HG02970 (cell line): ENCODE results near the gene PGAP3.
"Not testable (repeated sequence)": the region's sequence is repeated elsewhere in the genome, so short reads cannot be mapped to it uniquely, and the experiment has no call there.

ENCODE experiments used
- ATAC-seq: cut with Tn5 transposase; IDR thresholded peaks from one replicate; pipeline ENCODE4 v1.9.1; 2021; ENCODE audit warnings: mild to moderate bottlenecking, moderate library complexity, moderate number of reproducible peaks; ENCODE audit not compliant: unreplicated experiment, low FRiP score

Gene PGAP3

GRCh38 chr17:39699818-39700147, 11.9 kb upstream of the PGAP3 start, which contains the start of gene ERBB2:
Gene ERBB2, plus strand, starts transcription at chr17:39700064. Its CDS starts 175 bp downstream, at chr17:39700239.
- no peak for ATAC-seq

DNA sequence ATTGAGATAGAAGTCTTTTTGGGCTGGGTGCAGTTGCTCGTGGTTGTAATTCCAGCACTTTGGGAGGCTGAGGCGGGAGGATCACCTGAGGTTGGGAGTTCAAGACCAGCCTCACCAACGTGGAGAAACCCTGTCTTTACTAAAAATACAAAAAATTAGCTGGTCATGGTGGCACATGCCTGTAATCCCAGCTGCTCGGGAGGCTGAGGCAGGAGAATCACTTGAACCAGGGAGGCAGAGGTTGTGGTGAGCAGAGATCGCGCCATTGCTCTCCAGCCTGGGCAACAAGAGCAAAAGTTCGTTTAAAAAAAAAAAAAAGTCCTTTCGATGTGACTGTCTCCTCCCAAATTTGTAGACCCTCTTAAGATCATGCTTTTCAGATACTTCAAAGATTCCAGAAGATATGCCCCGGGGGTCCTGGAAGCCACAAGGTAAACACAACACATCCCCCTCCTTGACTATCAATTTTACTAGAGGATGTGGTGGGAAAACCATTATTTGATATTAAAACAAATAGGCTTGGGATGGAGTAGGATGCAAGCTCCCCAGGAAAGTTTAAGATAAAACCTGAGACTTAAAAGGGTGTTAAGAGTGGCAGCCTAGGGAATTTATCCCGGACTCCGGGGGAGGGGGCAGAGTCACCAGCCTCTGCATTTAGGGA, 11.4 kb upstream of the PGAP3 start:
- not testable (repeated sequence) for ATAC-seq

- ATAC-seq, result no peak
Measured at GRCh38 chr17:39697961-39698360, 10.1 kb upstream of the PGAP3 start.

DNA sequence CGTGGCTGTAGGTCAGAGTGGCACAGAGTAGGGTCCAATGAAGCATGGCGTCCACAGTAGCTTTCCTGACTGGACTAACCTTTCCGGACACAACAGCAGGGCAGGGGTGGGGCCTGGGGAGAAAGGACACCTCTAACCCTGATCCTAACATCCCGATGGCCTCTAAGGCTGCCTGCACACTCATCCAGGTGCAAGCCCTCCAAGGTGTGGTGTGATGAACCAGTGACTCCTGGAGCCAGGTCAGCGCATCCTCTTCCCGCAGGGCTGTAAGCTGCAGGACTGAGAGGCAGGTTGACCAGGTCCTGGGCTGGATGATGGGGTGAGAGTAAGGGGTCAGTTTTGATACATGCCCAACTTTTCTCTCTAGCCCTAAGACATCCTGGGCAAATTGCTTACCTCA, 8.9 kb upstream of the PGAP3 start:
- ATAC-seq, result no peak

DNA sequence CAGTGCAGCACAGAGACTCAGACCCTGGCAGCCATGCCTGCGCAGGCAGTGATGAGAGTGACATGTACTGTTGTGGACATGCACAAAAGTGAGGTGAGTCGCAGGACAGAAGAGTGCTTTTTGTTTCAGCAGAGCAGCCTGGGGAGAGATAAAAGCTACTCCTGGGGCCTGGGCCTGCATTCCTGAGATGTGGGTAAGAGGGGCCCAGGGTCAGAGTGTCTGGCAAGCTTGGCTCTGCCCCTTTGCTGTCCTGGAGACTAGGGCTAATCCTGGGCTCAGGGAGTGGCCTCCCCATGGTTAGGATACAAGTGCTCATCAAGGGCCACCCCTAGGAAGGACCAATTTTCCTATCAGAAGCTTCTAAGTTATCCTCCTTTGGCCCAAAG, 7.2 kb upstream of the PGAP3 start:
- no peak for ATAC-seq

- ATAC-seq, result no peak
Measured at GRCh38 chr17:39694593-39694992, 6.7 kb upstream of the PGAP3 start.

DNA sequence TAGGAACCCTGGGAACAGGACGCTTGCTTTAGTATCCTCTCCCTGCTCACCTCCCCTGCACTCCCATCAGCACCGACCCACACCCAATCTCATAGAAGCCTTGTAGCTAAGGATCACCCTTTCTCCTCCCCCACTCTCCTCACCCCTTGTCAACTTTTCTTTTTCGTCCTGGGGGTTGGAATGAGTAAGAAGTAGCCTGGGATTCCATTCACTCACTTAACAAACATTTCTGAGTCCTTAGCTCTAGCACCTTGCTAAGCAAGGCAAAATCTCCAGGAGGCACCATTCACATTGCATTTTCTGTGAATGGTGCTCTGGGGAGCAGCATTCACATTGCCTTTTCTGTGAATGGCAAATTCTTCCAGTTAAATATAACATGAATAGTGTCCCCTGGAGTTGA, 1.1 kb upstream of the PGAP3 start:
- ATAC-seq, result no peak

- ATAC-seq, result no peak
Measured at GRCh38 chr17:39688475-39688835, 598 bp upstream of the PGAP3 start.

DNA sequence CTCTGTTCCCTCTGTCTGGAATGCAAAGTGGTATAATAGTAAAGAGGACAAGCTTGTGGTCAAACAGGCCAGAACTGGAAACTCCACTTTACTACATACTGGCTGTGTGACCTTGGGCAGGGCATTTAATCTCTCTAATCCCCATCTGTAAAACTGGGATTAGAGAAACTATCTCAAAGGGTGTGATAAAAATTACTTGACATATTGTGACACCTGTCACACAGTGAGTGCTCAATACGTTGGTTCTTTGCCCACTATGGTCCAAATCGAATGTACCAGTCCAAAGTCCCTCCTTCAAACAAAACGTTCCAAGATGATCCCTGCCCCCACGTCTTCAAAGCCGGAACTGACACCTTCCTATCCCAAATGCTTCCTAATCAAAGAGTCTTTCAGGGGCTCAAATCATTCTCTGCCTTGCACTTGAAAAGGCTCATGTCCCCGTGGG, 734 bp downstream of the PGAP3 start:
- ATAC-seq, result no peak

GRCh38 chr17:39684369-39685192, 3.3 kb downstream of the PGAP3 start:
- ATAC-seq, result no peak

DNA sequence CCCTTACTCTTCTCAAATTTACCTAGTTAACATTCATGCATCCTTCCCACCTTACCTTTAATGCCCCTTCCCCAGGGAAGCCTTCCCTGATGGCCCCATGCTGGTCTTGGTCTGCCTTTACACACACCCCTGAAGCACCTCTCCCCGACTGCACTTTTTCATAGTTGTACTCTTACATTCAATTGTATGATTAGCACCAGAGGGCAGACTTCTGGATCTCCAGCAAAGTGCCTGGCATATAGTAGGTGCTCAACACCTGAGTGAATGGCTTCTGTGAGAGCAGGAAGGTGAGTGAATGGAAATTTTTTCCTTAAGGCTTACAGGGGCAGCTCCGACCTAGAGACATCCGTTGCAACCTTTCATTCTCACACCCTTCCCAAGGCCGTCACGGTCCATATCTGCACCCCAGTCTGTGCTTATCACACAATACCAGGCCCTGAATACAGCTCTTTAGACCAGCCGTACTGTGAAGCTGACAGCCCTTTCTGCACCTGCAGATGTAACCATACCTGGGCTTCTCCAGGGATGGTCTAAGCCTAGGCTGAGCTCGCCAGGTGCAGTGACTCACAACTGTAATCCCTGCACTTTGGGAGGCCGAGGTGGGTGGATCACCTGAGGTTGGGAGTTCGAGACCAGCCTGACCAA, 4.4 kb downstream of the PGAP3 start:
- no peak for ATAC-seq

- ATAC-seq, result no peak
Measured at GRCh38 chr17:39679521-39680192, 8.2 kb downstream of the PGAP3 start.

GRCh38 chr17:39678340-39679116, 9.3 kb downstream of the PGAP3 start:
- ATAC-seq, result no peak

GRCh38 chr17:39677542-39678339, 10.1 kb downstream of the PGAP3 start:
- ATAC-seq, result no peak

DNA sequence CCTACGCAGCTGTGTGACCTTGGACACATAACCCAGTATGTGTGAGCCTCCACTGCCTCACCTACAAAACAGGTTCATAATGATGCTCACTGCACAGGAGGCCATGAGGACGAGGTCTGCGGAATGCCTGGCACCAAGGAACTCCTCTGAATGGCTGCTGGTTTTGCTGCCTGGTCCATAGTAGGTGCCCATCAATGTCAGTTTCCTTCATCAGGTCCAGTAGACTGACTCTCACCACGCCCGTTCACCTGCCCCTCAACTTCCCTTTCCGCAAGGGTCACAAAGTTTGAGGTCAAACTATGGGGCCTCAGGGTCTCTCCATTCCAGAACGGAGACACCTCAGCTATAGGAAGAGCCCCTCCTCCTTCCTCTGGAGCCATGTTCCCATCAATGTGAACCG, 10.8 kb downstream of the PGAP3 start:
- no peak for ATAC-seq

- no peak for ATAC-seq
Measured at GRCh38 chr17:39676198-39676819, 11.5 kb downstream of the PGAP3 start.

GRCh38 chr17:39675390-39676082, 12.3 kb downstream of the PGAP3 start:
- ATAC-seq, result no peak

- ATAC-seq, result no peak
Measured at GRCh38 chr17:39674702-39675389, 13.0 kb downstream of the PGAP3 start.
